DMS 273 (cell line): ENCODE results near the gene KRT7.
A peak's percentile ranks its signal among the peaks of the same experiment; 100 is the strongest.
"Not testable (repeated sequence)": the region's sequence is repeated elsewhere in the genome, so short reads cannot be mapped to it uniquely, and the experiment has no call there.

ENCODE experiments used
- DNase-seq: peaks from one replicate; lab custom pipeline; 2025; ENCODE audit not compliant: unreplicated experiment; lab: John Stamatoyannopoulos, UW

KRT7 gene

GRCh38 chr12:52277486-52278245 is 44.6 kb downstream of the KRT7 start:
- no peak for DNase-seq

- peak; percentile 76 for DNase-seq
Measured at GRCh38 chr12:52278575-52279421, 45.8 kb downstream of the KRT7 start.

GRCh38 chr12:52279422-52280318 is 46.6 kb downstream of the KRT7 start:
- no peak for DNase-seq

GRCh38 chr12:52280319-52280795 is 47.3 kb downstream of the KRT7 start:
- DNase-seq, result no peak

- DNase-seq, result no peak
Measured at GRCh38 chr12:52280796-52281560, 47.9 kb downstream of the KRT7 start.

- DNase-seq, result no peak
Measured at GRCh38 chr12:52284562-52285171, 51.6 kb downstream of the KRT7 start.

GRCh38 chr12:52285172-52285745 is 52.2 kb downstream of the KRT7 start:
- DNase-seq, result no peak

- DNase-seq, result no peak
Measured at GRCh38 chr12:52285851-52286530, 52.9 kb downstream of the KRT7 start.

- not testable (repeated sequence) for DNase-seq
Measured at GRCh38 chr12:52286857-52287785, 54.1 kb downstream of the KRT7 start.

GRCh38 chr12:52287816-52288805 is 55.1 kb downstream of the KRT7 start:
- not testable (repeated sequence) for DNase-seq

- DNase-seq, result not testable (repeated sequence)
Measured at GRCh38 chr12:52290483-52291134, 57.6 kb downstream of the KRT7 start.

GRCh38 chr12:52291267-52291935 is 58.4 kb downstream of the KRT7 start, which contains the start of gene KRT81:
TSS of gene KRT81 (minus strand) at chr12:52291534. CDS start at chr12:52291465, 69 bp downstream.
- DNase-seq, result no peak

GRCh38 chr12:52293926-52294325 is 60.9 kb downstream of the KRT7 start:
- DNase-seq, result no peak

- DNase-seq, result no peak
Measured at GRCh38 chr12:52294803-52295202, 61.8 kb downstream of the KRT7 start.

GRCh38 chr12:52295663-52296062 is 62.6 kb downstream of the KRT7 start:
- no peak for DNase-seq
